H1 (cell line): ENCODE measurements around the gene SCYGR4. TPM values are rescaled to one million over a fixed set of nuclear protein-coding genes. Genes with fewer than 3 reads are reported as not detected.

Source experiments
- BCL11A ChIP-seq, 2 experiments: IDR thresholded peaks; one replicate each; pipeline ENCODE4 v1.6.1; 2011; ENCODE audit warnings: low read depth in 2 of 2, low read length in 2 of 2, mild to moderate bottlenecking in 2 of 2
- EP300 ChIP-seq, 2 experiments: IDR thresholded peaks; 1 replicate in 1 of 2; 2 replicates in 1 of 2; pipeline ENCODE4 v1.6.1; 2011 to 2012; ENCODE audit warnings: low read depth in 2 of 2, low read length in 2 of 2, mild to moderate bottlenecking in 2 of 2, borderline replicate concordance in 1 of 2, inconsistent platforms in 1 of 2, moderate library complexity in 1 of 2
- FOSL1 ChIP-seq: IDR thresholded peaks from 2 replicates; pipeline ENCODE4 v1.6.1; 2011; ENCODE audit warnings: mild to moderate bottlenecking, low read depth, low read length, moderate library complexity; ENCODE audit not compliant: insufficient read depth
- HDAC2 ChIP-seq, 2 experiments: fragments of 300-600 bp in 1 of 2; sonication (generic) in 1 of 2; IDR thresholded peaks; 2 replicates each; pipeline ENCODE4 v1.6.1; 2011 to 2012; ENCODE audit warnings: low read depth in 2 of 2, low read length in 2 of 2, mild to moderate bottlenecking in 2 of 2, moderate library complexity in 2 of 2, borderline replicate concordance in 1 of 2, inconsistent platforms in 1 of 2
- KDM1A ChIP-seq: fragments of 200-600, 300-600 bp; sonication (generic); IDR thresholded peaks from 2 replicates; pipeline ENCODE4 v1.7.1; 2016; ENCODE audit warnings: mild to moderate bottlenecking, low read length, borderline replicate concordance
- KDM4A ChIP-seq: IDR thresholded peaks from one replicate; pipeline ENCODE4 v1.7.1; 2012; ENCODE audit warnings: low read depth, mild to moderate bottlenecking, moderate library complexity, low read length, inconsistent platforms; ENCODE audit not compliant: severe bottlenecking
- POLR2A ChIP-seq, 2 experiments: IDR thresholded peaks; 1 replicate in 1 of 2; 2 replicates in 1 of 2; pipeline ENCODE4 v1.6.1; 2011; ENCODE audit warnings: low read depth in 2 of 2, low read length in 2 of 2, mild to moderate bottlenecking in 2 of 2; ENCODE audit errors: control extremely low read depth in 1 of 2
- polyA plus RNA-seq, 7 experiments: library from polyadenylated mRNA; depleted of rRNA in 3 of 7; stranded (reverse) in 5 of 7; unstranded in 2 of 7; fragments of >200 nt in 5 of 7; fragments of 200-250 nt in 2 of 7; gene quantifications; 1 replicate in 5 of 7; 2 replicates in 1 of 7; 4 replicates in 1 of 7; pipeline versions ENCODE4 v1.2.1 to v1.2.3, GENCODE V29; 2011 to 2013; ENCODE audit warnings: missing spikeins in 2 of 7, mixed read lengths in 2 of 7
- total RNA-seq: library from RNA; stranded (reverse); fragmentation: NEBNext Ultra II Directional; extraction: Animal tissue kit (Norgen Biotek cat#: 25700); gene quantifications from 2 replicates; pipeline ENCODE4 v1.2.1, GENCODE V29; 2021

SCYGR4 gene
- total and polyA plus RNA-seq, 2 of the 8 experiments (the other 6 are each of a cell fraction or from before 2014, with no cell fraction given): not detected

- TF ChIP-seq BCL11A (IDR thresholded peaks at IDR 0.05; ENCODE audit: low read depth in 2 of 2, low read length in 2 of 2) (no peak), POLR2A (IDR thresholded peaks at IDR 0.05; ENCODE audit: control extremely low read depth in 1 of 2, low read depth in 2 of 2, low read length in 2 of 2) (no peak), EP300 (IDR thresholded peaks at IDR 0.05; ENCODE audit: borderline replicate concordance in 1 of 2, low read depth in 2 of 2, low read length in 2 of 2) (no peak), FOSL1 (no peak), HDAC2 (IDR thresholded peaks at IDR 0.05; ENCODE audit: borderline replicate concordance in 1 of 2, low read depth in 2 of 2, low read length in 2 of 2) (no peak), KDM4A (no peak), KDM1A (no peak)
Observed at GRCh38 chr2:227578642-227579041, 38.7 kb upstream of the SCYGR4 start (continued).
